MV-4-11 (cell line): ENCODE measurements around the gene ALPP.
"Not testable (repeated sequence)": the region's sequence is repeated elsewhere in the genome, so short reads cannot be mapped to it uniquely, and the experiment has no call there.

Experiments used
- DNase-seq: peaks from one replicate; lab custom pipeline; 2025; lab: John Stamatoyannopoulos, UW

Gene ALPP

DNA sequence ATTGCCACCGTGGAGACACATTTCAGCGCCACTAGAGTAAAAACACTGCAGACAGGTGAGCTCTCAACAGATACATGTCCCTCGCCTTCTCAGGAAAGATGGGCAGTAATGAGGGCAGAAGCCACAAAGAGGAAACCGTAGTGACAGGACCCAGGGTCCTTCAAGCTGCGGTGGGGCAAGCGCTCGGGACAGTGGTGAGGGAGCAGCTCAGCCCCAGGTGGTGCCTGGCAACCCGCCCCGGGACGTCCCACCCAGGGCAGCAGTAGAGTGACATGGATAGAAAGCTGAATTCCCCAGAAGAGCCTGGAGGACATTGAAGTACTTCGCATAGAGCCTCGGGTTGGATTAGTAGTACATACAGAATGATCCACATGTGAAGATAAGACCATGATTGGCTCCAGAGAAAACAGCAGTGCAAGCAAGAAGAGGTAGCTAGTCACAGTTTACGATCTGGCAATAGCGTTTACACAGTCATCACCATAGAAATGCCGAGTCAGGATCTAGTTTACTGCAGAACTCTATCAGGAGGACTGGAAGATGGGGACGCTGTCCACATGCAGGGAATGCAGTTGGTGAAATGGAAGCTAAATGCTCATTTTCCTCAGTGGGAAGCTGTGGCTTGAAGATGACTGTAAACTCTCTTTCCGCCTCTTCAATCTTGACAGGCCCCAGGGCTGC, 37.4 kb upstream of the ALPP start:
- DNase-seq: no peak

DNA sequence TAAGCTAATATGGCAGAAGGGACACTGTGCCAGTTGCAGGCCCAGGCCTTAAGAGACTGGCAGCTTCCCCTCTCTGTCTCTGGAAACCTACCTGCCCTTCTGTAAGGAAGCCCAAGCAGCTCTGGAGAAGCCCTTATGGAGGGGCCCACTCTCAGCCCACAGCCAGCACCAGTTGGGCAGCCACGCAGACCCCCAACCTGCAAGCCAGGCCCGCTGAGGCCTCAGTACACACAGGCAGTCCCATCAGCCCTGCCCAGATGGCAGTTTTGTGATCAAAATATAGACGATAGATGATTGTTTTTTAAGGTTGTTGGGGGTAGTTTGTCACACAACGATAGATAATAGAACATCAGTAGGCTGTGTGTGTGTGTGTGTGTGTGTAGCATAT, 36.8 kb upstream of the ALPP start:
- DNase-seq: no peak

DNA sequence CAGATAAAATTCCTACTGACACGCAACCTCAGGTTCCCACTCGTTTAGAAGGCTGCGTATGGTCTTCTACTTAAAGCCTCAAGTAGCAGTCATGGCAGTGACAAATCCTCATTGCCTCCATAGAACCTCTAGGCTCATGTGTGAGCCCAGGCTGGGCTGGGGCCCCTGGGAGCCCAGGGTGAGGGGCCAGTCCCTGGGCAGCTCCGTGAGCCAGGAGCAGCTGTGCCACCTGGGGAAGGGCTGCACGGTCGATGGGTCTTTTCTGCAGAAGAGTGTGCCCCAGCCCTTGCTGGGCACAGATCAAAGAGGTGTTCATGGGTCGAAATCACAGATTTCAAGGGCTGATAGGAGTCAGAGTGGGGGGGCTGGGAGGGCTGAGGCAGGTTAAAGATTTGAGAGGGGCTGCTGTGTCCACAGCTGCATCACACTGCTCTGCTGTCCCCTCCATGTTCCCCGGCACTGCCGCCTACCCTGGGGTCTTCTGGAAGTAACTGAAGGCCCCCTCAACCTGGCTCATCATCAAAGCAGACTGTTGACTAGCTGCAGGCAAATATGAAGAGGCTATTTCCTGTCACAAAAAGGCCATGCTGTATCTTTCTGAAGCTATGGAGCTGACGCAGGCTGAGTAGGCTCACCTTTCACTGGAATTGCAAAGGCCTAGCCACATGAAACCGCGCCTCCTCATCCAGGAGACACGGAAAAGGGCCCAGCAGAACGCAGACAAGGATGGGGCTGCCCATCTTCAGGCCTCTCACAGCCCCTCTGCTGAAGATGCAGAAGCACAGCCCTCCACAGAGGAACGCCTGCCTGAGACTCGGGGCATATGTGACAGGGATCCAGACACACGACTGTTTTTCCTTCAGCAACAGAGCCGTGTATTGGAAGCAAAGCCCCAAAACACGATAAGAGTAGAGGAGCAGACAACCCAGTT, 35.7 kb upstream of the ALPP start:
- DNase-seq: no peak

DNA sequence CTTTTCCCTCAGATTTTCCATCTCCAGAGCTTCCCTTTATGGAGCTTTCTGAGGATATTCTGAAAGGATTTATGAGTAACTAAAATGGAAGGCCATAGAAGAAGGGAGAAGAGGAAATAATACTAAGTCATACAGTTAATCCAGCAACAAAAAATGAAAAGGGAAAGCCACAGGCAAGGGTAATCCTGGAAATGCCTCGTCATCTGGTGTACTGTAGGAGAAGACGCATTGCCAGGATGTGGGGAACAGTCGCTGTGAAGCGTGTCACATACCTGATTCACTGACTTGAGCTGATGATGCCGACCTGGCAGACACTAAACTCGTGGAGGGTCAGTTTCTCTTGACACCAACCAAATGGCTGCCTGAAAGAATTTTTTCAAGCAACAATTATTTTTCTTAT, 34.7 kb upstream of the ALPP start:
- DNase-seq: no peak

DNA sequence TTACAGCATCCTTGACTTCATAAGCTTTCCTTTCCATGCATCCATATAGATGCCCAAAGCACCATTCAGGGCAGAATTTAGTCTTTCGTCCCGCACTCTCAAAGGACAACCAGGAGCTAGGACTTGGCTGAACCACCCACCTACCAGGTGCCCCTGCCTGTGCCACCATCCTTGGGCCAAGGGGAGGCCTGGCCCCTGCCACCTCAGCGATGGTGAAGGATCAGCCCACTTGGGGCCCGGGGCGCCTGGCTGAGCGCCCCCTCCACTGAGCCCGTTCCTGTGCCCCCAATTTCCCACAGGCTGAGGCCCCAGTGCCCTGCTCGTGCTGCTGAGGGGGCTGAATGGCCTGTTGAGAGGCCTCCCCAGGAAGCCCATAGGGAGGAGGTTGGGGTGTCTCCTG, 33.3 kb upstream of the ALPP start:
- DNase-seq: no peak

DNA sequence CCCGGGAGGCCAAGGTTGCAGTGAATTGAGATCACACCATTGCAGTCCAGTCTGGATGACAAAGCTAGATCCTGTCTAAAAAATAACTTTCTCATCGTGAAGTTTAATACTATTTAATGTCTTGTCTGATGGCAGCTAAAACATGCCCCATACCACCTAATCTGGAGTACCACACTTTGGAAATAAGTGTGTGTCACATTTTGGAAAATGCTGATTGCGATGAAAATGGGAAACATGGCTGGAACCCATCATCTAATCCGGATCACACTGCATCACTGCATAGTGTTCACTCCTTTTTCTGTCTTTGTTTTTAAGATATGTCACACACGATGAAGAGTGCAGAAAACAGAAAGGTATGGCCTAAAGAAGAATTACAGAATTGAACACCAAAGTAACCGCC, 31.2 kb upstream of the ALPP start:
- no peak for DNase-seq

DNA sequence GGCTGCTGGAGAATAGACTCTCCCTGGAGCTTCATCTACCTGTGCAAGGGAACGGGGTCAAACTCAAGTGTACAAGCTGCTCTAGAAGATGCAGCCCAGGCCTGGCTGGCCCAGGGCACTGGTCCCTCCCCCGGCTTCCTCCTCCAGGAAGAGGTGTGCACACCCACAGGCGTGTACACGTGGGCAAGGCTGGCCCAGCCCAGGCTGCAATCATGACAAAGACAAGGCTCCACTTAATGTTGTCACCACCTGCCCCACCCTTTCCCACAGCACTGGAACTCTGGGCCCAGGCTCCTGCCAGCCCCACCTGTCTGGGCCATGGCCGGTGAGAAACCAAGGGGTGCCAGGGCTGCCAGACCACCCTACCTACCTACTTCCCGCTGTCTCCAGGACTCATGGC, 29.6 kb upstream of the ALPP start:
- DNase-seq: no peak

DNA sequence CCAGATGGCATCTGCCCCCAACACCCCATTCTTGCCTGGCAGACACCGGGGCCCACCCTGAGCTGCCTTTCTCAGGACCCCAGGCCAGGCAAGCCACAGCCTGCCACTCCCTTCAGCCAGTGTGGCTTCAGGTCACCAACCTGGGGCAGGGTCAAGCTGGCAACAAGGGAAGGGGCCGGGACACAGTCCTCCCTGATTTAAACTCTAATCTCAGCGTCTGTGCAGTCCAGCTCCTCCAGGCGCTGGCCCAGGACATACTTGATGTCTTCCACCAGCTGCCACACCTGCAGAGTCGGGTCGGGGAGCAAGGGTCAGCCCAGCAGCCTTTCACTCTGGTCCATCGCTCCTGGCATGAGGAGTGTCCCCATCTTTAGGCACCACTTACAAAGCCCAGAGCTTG, 29.0 kb upstream of the ALPP start:
- DNase-seq: no peak

DNA sequence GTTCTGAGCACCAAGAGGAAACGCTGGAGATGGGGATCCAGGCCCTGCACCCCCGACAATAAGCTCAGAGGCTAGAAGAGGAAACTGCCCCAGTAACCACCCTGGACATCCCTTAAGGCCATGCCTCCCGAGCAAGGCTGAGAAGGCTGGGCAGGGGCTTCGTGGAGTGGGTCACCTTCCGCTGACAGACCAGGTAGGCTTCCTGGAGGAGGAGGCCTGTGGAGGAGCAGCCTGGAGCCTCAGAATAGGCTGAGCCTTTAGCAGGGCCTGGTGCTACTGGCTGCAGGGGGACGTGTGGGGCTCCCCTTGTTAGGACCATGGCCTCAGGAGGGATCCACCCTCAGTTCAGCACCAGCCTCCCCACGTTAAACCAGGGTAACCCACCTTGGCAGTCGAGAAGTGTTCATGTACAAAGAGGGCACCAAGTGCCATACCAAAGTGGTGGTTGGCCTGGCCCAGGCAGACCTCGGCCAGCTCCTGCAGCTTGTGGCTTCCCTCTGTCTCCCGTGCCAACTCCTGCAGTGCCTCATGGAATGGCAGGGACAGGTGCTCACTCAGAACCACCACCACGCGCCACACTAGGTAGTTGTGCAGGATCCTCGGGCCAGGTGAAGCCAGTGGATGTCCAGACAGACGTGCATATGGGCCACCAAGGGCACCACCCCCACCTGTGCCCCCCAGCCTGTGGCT, 28.5 kb upstream of the ALPP start:
- no peak for DNase-seq

DNA sequence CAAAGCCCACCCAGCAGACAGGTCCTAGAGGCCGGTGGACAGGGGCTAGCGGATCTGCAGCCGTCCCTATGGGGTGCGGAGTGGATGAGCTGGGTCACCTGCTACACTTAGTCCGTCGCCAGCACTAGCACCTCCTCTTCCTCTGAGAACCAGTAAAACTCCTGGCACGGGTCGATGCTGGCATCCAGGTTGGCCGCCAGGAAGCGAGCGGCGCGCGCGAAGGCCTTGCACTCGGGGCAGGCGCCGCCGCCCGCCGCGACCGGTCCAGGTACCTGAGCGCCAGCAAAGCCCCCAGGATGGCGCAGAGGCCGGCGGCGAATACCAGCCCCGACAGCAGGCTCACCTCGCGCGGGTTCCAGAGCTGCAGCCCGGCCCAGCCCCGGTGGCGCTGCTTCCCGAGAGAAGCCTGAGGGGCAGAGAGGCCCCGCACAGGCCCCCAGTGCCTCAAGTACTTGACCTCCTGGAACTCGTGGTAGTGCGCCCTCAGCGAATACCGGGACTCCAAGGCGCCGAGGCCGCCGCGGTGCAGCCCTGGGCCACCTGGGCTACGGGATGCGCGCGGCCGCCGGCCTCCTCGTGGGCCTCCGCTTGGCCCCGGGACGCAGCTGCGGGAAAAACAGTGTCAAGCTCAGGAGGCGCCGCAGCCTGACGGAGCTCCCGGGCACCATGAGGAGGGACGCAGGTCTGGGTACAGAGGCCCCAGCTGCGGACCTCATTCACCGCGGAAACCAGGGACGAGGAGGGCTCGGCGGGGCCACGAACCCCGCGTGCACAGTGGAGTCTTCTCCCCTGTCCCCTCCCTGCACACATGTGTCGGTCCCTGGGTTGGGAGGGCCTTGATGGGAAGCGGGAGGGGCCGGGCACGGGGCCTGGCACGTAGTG, 27.5 kb upstream of the ALPP start:
- no peak for DNase-seq

DNA sequence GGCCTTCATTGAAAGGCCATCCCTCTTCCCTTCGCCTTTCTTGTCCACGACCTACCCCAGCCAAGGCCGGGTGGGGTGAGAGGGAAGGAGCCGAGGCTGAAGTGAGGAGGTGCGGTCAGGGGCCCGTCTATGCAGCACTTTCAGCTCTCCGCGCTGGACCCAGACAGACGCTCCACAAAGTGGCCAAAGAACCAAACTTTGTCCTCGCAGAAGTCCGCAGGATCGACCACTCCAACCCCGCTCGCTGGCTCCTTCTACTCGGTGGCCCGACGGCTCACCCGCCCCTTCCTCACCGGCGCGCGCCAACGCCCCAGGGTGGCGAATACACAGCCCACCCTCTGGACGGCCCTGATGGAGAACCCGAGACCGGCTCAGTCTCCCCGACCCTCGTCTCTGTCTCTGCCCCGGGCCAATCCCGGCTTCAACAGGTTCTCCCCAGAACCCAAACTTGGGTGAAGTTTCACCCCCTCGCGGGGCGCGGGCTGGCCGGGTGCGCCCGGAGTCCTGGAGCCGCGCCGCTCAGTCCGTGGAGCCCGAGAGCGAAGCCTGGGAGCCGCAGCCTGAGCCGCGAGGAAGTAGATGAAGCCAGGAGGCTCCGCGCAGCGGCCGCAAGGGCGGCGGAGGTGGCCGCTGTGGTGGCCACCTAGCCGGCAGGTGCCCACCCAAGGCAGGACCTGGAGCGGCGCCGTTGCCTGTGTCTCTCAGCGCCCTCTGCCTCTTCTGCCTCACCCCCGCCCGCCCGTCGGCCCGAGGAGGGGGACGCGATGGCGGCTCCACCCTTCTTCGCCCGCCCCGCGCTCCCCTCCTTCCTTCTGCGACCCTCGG, 26.7 kb upstream of the ALPP start:
- DNase-seq: no peak

DNA sequence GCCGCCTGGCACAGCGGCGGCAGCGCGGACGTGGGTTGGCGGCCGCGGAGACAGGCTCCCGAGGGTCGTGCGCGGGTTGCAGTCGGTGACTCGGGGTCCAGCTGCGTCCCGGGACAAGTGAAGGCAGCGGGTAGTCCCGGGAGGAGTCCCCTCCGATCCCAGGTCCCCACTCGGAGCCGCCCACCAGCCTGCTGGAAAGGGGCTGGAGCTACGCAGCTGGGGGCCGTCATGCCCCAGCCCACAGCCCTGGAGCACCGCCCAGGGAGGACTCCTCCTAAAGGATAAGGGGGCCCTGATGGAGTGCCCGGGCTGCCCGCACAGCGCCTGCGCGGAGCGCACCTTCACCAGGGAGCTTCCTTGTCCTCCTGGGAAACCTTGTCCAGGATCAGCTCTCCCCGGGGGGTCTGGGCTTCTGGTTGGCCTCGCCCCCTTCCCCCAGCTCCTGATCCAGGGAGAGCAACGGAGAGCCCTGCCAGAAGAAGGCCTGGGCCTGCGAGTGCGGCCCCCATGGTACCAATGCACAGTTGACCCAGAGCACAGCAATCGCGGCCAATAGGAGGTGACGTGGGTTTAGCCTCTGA, 25.9 kb upstream of the ALPP start:
- DNase-seq: no peak

DNA sequence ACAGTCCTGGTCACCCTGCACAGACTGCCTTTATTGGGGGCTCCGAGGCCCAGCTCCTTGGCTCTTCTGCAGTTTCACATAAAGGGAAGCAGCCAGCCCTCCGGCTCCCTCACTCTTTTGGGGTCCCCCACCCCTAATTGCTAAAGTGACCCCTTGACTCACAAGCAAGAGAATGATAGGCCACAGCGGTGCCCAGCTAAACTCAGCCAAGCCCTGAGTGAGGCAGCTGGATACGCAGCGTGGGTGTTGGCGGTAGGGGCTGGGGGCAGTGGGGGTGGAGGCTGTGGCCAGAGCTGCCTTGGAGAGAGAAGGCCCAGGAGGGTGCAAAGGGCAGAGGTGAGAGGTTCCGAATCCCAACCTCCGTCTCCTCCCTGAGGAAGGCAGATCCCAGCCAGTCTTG, 25.5 kb upstream of the ALPP start:
- no peak for DNase-seq

DNA sequence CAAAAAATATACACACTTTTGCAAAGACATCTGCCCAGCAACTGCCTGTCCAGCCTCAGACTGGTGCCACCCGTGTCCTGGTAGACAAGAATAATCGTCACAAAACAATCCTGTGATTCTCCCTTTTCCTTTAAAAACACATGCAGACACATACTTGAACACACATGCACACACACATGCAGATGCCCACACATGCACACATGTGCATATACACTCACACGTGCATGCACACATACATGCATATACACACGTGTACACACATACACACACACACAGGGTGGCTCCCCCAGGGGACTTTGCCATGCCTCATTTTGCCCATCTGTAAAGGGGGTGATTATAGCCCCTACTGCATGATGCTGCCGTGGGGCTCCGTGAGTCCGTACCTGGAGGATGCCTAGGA, 24.9 kb upstream of the ALPP start:
- DNase-seq: no peak

DNA sequence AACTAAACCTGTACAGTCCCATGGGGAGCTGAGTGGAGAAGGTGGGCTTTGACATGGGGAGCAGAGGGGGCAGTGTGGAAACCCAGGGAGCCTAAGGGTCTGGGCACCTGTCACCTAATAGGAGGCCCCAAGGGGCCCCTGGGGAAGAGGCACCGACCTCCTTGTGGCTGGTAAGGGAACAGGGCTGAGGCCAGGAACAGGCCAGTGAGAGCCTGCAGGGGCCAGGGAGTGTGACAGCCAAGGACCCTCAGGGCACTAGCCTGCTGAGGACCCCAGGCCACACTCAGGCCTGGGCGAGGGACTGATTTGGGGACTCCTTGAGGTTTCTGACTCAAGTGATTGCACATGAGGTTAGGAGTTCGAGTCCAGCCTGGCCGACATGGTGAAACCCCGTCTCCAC, 24.5 kb upstream of the ALPP start:
- DNase-seq: no peak

DNA sequence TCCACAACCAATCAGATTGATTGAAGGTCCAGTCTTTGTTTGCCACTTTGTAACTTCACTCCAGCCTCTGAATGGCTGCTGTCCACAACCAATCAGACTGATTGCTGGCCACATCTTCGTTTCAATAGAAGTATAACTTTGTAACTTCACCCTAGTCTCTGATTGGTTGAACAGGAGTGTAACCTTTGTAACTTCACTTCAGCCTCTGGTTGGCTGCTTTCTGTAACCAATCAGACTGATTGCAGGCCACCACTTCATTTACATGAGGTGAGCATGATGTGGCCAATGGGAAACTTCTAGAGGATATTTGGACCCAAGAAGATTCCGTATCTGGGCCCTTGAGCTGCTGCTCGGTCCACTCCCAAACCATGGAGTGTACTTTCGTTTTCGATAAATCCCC, 16.9 kb upstream of the ALPP start:
- no peak for DNase-seq

DNA sequence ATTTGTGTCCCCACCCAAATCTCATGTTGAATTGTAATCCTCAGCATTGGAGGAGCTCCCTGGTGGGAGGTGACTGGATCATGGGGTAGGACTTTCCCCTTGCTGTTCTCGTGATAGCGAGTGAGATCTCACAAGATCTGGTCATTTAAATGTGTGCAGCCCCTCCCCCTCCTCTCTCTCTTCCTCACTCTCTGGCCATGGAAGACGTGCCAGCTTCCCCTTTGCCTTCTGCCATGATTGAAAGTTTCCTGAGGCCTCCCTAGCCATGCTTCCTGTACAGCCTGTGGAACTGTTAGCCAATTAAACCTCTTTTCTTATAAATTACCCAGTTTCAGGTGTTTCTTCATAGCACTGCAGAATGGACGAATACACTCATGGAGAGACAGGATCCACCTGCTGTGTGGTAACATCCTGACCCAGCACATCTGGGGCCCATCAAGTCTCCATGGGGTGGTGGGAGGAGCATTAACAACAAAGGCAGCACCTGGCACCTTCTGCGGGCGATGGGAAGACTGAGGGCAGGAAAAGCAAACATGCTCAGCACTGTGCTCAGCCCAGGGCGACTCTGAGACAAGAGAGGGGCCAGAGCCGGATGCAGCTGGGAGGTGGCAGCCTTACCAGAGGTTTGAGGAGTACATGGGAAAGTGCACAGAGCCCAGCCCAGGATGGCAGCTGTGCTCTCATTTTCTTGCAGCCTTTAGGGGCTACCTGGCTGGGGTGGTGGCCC, 16.2 kb upstream of the ALPP start:
- DNase-seq: no peak

DNA sequence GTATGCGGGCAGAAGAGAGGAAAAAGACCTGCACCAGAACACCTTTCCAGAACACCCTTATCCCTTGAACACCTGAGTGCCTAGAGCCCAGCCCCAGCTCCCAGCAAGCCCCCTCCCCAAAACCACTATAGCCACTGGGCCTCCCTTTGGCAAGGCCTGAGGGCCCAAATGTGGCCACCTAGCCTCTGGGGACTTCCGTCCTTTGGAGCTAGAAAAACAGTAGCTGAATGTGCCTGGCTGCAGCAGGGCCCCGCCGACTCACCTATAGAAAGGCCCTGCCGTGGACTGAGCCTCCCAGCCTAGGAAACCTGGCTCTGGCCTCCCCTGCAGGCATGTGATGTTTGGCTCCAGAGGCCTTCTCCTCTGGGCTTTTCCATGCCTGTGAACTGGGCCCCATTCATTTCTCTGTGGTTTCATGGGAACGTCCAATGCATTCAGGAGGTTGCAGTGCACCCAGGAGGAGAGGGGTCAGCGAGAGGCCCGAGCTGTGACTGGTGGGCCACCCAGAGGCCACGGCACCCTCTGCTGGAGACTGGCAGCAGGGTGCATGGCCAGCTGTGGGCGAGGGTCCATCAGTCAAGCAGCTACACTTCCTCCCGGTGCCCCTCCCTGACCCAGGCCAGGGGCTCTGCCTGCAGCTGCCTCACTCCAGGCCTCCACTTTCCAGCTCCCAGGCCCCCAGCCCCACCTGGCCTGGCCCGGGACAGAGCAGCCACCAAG, 15.3 kb upstream of the ALPP start:
- DNase-seq: not testable (repeated sequence)
